NOMO-1 (cell line): Measurements from ENCODE around the gene ABTB2.
A peak's percentile ranks its signal among the peaks of the same experiment; 100 is the strongest.

Source experiments
- DNase-seq, 2 experiments: peaks; one replicate each; lab custom pipeline; 2025; ENCODE audit not compliant: unreplicated experiment in 2 of 2; lab: John Stamatoyannopoulos, UW

ABTB2 gene

DNA sequence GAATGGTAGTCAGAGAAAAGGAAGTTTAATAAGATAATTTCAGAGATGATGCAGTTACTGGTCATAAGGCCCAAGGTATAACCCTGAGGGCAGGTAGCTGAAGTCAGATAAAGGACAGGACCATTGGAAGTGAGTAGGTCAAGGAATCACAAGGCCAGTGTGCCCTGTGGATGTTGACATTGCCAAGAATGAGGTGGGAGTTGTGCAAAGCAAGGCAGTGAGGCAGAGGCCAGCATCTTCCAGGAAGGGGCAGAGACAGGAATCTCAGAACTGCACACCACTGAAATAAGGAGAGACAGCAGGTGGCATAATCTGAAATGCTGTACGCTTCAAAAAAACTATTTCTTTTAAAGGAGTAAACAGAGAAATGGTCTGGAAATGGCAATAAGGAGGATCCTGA lies 61.4 kb downstream of the ABTB2 start:
- no peak for DNase-seq

DNA sequence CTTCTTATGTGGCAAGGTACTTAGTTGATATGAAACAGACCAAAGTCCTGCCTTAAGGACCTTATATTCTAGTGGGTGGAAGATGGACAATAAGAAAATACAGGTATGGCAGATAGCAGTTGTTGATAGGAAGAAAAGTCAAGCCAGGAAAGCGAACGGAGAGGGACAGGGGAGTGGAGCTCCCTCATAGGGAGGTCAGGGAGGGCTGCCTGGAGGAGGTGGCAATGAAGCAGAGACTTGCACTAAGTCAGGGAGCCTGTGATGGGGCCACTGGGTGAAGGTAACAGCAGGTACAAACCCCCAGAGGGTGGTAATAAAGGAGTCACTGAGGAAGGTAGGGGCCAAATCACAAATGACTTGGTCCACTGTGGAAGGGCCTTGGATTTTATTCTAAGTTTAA lies 65.3 kb downstream of the ABTB2 start:
- no peak for DNase-seq

DNA sequence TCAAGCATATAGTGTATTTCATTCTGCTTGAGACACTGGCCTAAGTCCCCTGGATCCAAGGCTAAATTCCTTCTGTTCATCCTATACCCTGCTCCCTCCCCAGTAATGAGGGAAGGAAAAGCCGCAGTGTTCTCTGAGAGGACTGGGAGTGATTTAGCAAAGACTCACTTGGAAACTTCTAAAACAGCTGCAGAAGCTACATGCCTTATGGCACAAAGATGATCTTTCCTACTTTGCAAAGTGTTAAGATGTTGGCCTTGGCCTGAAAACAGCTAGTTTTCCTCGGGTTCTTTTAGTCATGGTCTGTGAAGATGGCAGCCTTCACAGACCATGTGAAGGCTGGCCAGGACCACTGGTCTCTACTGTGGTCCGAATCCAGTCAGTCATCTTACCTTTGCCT lies 65.7 kb downstream of the ABTB2 start:
- DNase-seq, result no peak

DNA sequence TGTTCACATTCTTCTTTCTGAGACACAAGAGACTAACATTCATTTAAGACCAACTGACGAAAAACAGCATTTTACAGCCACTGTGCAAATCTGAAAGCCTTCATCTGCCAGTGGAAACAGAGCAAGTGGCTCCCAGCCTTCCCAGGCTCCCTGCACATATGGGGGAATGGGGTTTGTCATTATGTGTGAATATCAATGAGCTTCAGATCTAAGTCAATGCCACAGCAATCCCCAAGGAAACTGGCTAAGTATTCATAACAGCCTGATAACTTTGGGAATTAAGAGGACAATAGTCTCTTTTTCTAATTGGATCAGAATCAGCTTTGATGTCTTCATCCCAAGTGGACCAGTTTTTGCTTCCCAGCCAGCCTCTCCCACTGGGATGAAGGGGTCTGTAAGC lies 66.9 kb downstream of the ABTB2 start:
- DNase-seq, result no peak

DNA sequence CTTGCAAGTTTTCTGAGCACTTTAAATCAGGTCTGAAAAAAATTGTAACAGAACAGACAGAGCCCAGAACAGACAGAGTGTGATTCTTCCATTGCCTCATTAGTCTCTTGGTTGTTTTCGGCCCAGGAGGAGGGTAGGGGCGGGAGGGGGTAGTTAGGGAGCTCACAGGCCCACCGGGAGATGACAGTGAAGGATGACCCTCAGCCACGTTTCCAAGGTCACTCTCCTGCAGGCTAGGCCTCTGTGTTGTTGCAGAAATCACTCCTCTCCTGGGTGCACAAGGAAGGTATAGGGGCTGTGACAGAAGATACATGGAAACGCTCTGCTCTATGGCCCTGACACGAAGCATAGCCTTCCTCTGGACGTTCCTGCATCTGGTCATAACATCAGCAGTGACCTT lies 69.3 kb downstream of the ABTB2 start:
- DNase-seq, result no peak

DNA sequence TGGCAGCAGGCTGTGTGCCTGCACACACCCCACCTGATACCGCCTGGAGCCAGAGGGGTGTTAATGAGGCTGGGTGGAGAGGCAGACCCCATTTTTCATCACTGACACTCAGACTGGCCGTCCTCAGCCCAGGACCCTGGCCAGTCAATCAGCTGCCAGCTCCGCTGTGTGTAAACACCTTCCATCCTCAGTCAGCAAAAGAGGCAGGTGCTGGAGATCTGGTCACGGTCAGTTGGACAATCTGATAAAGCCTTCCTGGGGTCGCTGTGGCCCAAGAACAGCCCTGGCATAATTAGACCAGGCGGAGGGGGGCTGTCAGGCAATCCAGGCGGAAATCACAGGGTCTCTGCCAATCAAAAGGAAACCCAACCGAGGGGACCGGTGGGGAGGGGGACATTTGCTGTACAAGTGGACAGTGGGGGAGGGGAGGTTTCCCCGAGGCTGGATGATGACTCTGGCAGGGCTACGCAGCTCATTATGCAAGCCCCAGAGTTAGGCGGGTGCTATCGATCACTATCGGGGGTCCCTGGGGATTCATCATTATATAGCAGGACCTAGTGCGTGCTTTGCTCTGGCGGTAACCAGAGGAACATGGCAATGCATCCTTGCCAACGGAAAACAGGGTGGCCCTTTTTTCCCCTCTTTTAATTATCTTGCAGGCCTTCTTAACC lies 72.9 kb downstream of the ABTB2 start:
- no peak for DNase-seq

DNA sequence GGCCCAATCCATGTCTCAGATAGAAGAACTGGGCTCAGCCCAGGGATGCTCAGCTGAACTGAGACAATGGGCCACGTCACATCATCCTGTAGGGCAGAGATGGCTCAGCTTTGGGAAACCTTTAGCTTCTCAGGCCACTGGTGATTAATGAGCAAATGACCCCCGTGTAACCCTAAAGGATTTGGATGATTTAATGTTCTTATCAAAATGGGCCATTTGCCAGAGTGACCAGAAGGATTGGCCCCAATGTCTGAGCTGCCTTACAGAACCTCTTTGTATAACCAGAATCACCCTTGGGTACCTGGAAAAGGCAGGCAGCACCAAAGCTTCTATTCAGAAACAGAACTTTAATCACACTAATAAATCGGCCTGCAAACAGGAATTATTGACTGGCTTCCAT lies 73.7 kb downstream of the ABTB2 start:
- no peak for DNase-seq

DNA sequence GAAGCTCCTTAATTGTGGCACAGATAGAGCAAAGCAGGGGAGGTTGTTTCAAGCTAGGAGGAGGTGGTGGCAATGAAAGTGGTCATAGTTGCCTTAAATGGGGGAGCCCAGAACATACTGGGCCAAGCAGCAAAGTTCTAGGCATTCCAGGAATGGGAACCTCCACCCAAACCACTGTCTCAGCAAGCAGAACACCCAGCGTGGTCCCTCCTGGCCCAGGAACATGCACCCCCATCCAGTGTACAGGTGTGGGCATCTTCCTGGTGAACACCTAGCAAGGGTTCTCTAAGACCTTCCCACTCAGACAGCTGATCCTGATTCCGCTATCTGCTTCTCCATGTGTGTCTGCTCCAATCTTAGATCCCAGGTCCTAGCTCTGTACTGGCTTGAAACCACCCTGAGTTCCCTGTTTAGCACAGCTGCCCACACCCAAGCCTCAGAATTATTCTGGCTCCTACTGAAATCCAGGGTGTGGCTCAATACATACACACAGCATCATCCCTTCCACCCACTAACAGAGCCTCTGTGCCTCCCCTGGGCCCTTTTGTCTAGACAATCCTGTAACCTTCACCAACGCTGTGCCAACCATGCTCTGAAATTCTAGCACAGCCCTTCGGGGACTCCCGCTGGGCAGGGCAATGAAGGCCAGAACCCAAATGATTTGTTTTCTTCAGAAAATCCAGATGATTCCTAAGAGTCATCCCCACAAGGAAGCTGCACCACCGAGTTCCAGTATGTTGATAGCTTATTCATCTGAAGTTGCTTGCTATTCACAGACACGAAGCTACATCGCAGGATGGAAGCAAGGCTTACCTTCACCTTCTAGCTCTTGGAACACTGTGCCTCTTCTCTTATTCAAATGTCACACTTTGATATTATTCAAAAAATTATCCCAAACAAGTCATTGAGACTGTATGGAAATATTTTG lies 76.6 kb downstream of the ABTB2 start:
- DNase-seq, result no peak

DNA sequence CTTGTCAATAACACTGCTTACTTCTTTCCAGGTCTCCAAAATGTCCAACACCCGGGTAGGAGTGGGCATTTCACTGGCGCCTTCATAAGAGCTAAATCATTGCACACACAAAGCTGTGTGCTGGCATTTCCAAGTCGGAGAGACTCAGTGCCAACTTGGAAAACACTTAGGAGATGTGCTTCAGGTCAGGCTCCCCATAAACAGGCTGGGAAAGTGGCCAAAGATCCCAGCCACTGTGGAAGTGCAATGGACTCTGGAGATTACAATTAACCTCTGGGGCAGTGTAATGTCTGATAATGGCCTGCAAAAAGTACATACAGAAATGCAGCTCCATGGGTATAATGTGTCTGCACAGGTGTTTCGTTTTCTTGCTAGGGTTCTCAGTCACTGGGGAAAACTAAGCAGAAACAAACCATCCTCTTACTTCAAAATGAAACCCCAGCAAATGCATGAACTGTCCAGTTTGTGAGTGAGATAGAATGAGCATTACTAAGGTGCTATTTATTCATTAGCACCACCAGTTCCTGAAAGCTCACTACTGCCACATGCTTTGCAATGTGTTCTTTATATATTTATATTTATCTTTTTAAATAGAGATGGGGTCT lies 79.0 kb downstream of the ABTB2 start:
- no peak for DNase-seq

DNA sequence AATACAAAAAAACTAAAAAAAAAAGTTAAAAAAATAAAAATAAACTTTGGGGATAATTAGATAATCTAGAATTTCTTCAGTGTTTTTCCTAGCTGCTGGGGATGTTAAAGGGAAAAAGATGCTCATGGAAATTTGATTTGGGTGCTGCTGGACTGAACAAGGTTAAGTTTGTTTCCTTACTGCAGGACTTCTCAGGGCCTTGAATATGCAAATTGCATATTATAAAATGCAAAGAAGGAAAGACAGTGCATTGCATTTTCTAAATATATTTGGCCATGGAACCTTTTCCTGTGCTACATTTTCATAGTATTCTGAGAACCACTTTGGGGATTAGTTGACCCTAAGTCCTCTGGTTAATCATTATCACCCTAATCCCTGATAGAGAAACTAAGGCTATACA lies 79.6 kb downstream of the ABTB2 start:
- no peak for DNase-seq

DNA sequence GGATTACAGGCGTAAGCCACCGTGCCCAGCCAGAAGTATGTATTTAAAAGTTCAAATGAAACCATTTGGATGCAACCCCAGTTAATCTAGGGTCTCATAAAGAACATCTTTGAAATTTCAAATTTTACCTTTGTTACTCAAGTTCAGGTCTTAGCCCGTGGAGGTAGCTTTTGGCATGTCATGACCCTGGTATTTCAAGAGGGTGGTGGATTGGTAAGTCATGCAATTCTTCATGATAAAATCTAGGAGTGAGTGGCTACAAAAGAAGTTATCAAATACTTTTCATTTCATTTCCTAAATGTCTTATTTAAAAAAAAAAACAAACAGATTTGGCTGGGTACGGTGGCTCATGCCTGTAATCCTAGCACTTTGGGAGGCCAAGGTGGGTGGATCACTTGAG lies 80.6 kb downstream of the ABTB2 start:
- DNase-seq, result no peak

DNA sequence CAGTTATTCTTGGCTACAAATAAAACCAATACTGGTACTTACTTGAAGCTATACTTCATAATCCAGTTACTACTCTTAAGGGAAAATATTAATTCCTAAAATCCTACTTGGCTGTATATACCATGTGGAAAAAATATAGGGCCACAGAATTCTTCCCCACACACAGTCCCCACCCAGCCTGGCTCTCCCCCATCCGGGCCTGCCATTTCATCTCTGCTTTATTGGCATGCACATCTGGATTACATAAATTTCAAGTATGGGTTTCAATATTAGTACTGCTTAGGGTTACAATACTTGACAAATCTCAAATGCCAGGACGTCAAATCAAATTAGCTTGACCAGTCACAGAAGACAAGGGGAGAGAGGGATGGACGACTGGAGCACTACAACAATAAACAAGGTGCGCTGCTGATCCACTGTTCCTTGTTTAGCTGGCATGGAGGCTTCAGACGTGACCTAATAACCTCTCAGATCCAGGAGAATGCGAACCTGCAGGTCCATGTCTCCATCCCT lies 81.4 kb downstream of the ABTB2 start:
- DNase-seq, result no peak

DNA sequence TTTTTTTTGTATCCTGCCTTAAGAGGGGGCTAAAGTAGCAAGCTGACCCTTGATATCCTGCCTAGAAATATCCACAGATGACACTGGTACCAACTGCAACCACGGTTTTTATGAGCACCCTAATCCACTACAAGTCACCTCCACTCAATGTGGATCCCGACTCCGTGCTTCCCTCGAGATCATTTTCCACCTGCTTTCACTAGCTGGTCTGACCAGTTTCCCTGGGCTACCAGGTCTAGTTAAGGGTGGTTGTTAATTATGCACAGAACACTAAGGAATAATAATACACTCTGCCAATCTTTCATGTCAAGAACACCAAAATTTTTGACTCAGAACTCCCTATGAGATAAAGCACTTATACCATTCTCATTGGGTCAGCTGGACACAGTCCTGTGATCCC lies 82.3 kb downstream of the ABTB2 start:
- no peak for DNase-seq

DNA sequence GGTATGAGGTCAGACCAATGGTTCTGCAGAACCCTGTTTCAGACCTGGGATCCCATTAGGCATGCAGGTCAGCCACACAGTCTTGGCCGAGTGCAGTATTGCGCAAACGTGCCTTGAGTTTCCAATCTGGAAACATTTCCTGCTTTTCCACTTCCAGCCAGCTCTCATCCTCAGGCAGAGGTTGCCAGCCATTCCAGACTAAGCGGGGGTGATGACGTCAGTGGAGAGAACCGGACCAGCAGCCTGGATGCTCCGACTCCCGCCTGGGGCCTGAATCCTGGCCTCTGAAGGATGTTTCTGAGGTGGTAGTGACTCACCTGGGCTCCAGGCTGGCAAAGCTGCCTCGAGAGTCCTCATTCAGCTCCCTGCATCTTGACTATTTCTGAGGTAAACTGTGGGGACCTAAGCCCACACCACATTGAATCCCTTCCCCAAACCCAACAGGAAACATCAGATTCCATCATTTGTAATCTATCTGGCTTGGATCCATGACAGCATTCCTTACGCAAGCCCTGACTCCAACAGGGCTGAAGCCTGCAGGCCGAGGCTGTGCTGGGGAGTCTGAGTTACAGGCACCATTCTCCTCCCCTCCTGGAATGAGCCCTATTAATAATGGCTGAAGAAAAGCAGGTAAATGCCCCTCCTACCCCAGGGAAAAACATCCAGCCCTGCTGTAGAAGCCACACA lies 83.0 kb downstream of the ABTB2 start:
- no peak for DNase-seq

DNA sequence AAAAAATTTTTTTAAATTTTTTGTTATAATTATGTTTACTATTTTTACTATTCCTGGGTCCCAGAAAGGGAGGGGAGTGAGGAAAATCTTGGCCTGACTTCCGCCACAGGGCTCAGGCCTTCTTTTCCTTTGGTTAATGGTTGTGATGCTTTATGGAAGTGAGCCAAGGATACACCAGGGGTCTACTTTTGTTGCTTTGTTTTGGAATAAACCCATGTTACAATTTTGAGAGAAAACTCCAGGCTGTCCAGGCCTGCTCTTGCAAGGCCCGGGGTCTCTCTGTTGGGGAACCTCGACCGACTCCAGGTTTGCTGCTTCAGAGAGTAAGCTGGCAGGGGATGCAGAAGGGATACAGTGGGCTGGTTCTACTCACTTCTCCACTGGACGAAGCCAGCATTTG lies 84.7 kb downstream of the ABTB2 start:
- no peak for DNase-seq

DNA sequence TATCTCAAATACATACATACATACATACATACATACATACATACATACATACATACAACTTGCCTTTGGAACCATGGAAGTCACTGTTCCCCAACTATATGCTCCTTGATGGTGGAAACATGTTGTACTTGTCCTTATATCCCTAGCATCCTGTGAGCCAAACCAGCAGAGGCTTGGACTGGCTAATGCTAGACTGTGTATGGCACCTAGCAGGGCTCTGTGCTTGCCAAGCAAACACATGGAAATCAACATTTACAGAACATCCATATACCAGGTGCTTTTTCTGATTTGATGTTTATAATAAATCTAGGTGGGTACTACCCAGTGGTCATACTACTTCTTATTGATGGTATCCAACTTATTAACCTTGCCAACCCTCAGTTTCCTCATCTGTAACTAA lies 86.1 kb downstream of the ABTB2 start:
- no peak for DNase-seq

DNA sequence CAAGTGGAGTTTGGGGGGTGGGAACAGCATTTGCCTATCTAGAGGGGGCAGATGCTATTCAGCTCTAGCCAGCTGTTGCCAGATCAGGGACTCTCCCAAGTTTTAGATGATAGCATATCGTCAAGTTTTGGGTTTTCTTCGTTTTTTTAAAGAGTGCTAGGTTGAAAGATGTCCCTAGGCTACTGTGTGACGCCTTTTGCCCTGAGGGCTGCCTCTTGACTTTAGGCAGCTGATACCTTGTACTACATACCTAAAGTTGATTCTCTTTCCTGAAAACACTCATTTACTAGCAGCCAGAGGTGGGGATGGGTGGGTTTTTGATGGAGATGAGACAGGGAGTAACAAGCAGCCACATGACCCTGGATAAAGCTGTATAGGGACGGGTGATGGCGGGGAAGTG lies 87.1 kb downstream of the ABTB2 start:
- no peak for DNase-seq

DNA sequence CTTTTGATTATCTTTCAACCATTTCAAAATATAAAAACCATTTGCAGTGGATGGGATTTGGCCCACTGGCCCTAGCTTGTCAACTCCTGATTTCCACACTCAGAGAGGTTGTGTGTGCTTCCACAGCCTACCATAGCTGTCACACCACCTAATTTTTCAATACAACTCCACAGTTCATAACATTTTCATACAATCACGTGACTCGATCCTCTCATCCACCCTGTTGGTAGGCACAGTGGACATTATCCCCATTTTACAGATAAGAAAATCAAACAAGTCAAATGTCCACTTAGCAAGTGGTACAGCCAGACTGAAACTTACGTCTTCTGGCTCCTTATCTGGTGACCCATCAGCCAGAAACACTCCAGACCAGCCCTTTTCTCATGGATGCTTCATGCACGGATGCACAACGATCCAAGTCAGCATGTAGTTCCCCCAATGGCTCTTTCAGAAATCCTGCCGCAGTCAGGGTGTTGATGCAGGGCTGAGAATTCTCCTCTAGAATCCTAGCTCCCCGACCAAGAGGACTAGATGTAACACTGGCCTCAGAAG lies 88.0 kb downstream of the ABTB2 start:
- DNase-seq, result no peak

DNA sequence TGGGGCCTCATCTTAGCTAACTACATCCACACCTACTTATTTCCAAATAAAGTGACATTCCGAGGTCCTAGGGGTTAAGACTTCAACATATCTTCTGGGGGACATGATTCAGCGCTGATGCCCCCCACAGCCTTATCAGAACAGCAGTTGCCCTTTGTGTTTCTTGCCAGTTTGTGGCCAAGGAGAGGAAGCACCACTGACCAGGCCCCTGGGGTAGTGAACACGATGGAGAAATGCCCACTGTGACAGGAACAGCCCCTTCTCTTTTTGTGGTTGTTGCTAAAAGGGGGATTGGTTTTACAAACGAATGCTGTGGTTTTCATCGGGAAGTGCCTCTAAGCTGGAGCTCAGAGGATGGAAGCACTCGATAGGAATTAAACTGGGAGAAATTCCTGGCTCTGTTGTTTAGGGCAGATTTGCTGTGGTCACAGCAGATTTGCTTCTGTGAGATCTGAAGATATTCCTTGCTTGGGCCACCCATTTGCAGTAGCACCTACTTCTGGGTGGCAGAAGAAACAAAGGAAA lies 88.8 kb downstream of the ABTB2 start:
- peak in 1 of 2 experiments; percentile 31 for DNase-seq

DNA sequence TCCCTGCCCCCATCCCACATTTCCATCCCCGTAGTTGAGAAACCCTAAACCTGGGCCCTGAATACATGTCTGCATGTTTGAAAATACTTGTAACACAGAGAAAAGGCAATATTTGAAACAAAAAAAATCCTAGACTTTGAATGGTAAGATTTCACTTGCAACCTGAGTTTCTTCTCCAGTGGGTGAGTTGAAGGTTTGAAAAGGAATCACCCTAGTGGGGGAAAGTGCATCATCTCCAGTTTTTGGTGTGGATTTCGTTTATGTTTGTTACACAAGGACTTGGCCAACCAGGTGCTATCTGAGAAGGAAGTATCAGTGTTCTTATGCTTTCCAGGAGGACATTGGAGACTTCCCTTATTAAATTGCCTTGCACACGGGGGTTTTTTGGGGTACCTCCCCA lies 90.4 kb downstream of the ABTB2 start:
- peak in 1 of 2 experiments; percentile 18 for DNase-seq

DNA sequence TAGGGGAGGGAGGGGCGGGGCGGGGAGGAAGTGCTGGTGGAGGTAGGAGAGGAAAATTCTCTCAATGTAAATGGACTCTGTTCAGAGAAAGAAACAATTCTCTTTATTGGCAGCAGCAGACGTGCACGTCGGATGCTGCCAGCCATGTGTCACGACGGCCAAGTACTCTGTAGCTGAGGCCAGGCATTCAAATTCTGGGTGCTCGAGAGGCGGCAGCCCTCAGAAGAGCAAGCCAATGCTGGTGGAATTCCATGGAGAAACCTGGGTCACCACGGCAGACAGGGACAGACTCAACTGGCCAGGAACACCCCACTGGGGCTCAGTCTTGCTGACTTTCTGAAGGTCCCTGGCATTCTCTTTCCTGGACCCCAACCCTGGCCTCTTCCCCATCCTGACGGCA lies 90.8 kb downstream of the ABTB2 start:
- DNase-seq, result no peak
